GM19043 (cell line): Measurements from ENCODE around the gene GALNS.

ENCODE experiments used
- ATAC-seq: cut with Tn5 transposase; IDR thresholded peaks from one replicate; pipeline ENCODE4 v1.9.1; 2021; ENCODE audit warnings: low read depth; ENCODE audit not compliant: unreplicated experiment

Gene GALNS

DNA sequence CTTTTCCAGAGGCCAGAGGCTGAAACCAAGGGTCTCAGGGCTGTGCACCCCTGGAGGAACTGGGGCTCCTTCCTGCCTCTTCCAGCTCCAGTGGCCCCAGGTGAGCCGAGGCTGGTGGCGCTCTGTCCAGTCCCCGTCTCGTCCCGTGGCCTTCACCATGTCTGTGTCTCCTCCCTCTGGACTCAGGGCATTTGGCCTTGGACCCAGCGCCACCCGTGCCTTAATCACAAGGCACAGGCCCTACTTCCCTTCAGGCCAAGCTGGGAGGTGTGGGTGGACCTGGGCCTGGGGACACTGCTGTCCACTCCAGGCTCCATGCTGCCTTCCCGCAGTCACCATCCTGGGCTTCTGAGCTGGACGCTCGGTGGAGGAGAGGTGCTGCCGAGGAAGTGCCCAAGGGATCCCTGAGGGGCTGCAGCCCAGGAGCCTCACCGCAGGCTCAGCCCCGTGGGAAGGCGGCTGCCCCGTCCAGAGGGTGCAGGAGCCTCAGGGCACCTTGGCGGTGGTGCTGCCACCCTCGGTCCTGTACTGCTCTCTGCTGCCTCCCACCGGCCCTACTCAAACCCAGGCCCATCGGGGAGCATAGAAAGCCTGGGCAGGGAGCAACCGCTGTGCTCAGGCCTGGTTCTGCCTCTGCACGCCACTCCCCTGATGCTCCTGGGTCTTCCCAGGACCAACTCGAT is 35.4 kb downstream of the GALNS start:
- ATAC-seq: no peak

DNA sequence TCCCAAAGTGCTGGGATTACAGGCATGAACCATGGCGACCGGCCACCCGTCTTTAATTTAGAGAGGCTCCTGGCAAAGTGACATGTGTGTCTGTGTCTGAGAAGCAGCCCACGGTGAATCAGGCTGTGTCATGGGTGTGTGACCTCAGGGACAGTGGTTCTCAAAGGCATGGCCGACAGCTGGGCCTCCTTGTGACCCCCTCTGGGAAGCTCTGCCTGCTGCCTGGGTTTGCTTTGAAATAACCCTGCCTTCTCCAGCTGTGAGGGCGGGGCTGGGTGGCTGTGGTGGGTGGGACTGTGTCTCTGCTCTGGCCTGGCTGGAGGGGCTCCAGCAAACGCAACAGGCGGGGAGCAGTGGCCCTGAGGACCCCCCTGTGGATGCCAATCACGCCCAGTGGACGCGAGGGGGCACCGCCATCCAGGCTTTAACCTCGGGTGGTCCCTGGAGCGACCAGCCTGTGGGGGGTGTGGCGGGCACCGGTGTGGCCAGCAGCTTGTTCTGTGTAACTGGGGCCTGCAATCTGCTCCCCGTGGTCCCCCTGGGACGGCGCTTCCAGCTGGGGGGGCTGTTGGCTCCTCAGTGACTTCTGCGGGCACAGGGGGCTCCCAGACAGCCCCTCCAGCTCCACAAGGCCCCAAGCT is 36.2 kb downstream of the GALNS start:
- ATAC-seq: no peak

DNA sequence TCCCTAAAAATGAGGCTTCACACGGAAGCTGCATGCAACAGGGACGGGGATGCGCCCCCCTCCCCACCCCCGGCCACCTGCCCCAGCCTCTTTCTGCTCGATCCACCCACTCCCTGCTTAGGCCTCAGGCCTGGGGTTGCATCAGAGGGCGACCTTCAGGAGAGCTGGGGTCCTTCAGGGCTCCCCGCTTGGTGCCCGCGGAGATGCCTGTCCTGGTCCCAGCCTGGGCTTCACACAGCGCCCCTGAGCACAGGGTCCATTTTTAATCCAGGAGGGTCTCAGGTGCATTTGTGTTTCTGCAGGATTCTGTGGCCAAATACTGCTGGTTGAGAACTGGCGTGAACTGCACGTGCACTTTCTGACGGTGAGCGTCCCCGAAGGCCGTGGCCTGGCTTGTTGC is 37.6 kb downstream of the GALNS start:
- ATAC-seq: no peak

DNA sequence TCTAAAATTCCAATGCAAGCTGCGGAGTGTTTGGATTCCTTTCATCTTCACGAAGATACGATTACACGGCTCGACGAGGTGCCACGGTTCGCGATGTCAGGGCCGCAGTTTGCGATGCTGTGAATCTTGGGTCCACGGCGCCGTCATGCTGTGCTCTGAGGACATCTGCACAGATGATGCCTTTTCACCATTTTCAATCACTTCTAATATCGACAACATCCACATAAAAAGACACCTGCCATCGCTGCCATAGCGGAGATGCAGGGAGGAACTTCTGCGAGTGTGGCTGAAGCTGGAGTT is 38.2 kb downstream of the GALNS start:
- ATAC-seq: no peak

DNA sequence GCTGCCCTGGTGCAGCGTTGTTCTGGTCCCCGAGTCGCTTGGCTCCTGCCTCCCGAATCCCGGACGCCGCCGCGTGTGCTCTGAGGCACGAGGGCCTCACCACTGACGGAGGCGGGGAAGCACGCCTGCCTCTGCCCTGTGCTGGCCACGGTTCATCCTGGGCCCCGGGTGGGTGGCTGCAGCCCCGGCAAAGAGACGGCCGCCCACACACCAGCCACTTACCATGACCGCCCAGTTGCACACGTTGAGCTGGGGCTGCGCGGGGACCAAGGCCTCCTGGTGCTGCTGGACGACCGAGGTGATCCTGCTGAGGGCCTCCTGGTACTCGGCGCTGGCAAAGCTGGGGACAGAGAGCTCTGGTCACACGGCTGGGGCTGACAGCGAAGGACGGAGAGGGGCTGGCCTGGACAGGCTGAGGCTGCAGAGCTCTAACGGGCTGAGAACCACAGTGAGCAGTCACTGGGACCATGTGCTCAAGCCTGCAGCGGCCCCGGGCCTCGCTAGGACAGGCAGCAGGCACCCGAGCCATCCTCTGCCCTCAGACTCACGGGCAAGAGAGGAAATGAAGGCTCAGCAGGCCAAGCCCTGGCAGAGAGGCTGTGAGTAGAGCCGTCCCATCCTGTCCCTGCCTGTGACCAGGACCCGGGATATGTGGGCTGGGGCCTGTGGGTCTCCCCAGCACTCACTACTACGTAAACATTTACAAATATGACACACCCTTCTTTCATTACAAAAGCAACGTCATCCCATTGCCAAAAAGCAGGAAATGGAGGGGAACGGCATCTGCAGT is 38.8 kb downstream of the GALNS start:
- no peak for ATAC-seq

DNA sequence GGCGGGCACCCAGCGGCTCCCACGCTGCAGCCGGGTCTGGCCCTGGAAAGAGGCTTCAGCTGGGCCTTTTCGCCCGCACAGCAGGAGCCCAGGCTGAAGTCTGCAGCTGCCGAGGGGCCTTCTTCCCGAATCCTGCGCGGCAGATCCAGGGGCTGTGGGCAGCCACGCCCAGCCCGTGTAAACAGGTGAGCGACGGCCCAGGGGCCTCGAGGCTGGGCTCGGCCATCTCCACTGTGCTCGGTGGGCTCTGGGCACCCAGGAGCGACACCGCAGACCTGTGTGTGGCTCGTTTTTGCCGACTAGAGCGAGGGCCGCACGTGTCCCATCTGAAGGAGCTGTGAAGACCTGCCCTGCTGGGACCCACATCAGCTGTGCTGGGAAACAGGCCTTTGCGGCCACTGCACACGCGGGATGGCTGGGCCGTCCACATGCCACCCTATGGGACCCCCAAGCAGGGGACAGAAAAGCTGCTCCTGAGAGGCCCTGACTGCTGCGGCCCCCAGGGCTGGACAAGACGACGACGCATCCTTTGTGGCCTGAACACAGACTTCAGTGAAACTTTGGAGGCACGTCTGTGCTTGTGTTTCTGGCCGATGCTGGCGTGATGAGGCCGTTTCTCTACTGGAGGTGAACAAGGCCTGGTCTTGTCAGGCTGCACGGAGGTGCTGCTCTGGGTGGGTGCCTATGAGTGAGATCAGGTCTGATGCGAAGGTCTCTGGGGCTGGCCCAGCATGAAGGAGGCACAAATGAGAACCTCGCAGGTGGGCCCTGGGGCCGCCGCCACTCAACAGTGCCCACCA is 39.8 kb downstream of the GALNS start:
- ATAC-seq: no peak

DNA sequence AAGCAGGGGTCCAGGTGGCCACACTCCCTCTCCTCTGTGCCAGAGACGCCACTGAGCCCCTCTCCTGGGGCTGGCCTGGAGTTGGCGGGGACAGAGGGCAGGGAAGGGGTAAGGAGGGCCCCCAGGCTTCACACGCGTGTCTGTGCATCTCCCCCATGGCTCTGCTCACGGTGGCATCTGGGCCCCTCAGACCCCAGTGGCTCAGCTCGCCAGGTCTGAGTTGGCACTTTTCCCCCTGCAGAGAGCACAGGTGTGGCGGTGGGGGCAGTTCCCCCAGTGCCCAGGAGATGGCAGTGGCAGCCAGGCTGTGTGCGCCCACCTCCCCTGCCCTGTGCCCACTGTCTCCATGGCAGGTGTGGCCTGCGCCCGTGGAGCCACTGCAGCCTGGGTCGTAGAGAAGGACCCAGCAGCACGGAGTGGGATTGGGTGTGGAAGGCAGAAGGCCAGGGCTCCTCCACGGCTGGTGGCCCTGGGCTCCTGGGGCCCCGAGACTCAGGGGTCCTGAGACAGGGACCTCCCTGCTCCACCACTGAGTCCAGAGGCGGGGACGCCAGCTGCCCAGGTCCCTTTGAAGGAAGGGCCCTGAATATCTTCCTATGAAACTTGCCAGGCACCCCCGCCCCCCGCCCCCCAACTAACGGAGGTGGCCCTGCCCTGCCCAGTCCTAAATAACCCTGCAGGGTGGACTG is 40.7 kb downstream of the GALNS start:
- no peak for ATAC-seq

DNA sequence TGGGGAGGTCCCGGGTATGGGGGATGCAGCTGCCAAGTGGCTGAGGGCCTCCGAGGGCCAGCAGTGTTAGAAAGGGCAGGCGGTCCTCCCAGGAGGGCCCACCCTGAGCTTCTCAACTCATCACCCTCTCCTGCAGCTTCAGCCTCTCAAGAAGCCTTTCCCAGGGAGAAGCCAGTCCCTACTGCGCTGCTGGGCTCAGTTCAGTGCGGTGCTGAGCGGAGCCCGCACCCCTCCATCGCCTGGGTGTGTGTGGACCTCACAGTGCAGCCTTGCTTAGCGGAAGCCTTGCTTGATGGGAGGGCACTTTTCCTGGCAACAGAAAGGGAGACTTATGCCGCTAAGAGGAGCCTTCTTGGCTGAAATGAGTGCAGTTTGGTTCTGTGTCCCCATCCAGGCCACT is 41.5 kb downstream of the GALNS start:
- ATAC-seq: no peak

DNA sequence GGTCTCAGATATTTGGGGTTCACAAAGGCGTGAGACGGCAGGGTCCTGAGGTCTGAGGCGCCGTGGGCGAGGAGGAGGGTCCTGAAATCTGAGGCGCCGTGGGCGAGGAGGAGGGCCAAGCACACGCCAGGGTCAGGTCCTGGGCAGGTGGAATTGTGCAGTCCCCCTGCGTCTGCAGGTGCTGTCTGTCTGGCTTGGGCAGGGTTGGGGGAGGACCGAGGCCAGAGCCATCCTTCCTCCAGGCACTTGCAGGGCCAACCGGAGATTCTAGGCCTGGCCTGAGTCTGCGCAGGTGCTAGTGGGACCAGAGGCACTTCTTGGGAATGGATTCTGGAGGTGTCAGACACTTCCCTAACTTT is 42.6 kb downstream of the GALNS start:
- no peak for ATAC-seq

DNA sequence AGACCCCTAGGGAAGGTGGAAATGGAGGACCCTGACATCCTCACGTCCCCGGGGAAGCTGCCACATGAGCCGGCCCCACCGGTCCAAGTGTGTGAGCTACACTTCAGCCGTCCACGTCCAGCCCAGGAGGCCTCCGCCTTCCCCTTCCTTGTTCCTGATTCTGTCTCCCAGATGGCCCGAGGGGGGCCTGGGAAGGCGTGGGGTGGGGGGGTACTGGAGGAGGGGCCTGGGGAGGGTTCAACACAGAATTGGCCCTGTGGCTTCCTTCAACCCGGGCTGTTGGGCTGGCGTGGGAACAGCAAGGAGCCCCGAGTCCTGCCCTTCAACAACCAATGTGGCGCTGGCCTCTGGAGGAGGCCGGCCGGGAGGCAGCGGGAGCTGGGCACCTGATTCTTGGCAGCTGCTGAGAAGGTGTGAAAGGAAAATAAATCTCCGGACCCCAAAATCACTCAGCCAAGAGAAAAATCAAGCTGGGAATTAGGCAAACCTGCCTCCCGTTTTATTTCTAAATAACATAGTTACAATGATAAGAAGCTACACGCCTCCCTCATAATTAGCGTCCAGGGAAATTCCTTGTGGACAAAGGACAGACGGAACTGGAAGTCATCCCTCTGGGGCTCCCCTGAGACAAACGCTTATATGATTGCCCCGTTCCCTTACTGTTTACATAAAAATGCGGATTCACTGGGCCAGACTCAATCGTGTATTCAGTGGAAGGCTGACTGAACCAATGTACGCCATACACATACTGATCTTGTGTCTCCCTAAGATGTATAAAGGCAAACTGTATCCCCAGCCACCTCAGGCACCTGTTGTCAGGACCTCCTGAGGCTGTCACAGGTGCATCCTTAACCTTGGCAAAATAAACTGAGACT is 43.2 kb downstream of the GALNS start:
- ATAC-seq: no peak

DNA sequence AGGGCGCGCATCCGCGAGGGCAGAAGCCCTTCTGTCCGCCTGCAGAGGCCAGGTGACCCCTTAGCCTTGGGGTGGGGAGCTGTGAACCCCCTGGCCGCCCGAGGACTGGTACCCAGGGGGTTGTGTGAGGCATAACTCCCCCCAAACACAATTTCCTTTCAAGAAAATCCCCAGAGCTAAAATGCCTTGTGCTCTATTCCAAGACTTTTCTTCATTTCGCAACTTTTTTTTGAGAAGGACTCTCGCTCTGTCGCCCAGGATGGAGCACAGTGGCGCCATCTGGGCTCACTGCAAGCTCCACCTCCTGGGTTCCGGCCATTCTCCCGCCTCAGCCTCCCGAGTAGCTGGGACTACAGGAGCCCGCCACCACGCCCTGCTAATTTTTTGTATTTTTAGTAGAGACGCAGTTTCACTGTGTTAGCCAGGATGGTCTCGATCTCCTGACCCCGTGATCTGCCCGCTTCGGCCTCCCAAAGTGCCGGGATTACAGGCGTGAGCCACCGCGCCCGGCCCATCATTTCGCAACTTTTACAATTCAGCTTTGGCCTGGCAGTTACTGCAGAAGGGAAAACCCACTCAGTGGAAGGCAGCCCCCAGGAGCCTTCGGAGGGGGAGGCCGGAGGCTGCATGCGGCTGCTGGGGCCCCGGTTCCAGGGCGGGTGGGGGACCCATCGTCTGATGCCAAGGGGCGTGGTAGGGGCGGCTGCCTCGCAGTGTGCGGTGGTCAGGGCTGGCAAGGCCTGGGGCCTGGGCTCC is 44.1 kb downstream of the GALNS start:
- no peak for ATAC-seq

DNA sequence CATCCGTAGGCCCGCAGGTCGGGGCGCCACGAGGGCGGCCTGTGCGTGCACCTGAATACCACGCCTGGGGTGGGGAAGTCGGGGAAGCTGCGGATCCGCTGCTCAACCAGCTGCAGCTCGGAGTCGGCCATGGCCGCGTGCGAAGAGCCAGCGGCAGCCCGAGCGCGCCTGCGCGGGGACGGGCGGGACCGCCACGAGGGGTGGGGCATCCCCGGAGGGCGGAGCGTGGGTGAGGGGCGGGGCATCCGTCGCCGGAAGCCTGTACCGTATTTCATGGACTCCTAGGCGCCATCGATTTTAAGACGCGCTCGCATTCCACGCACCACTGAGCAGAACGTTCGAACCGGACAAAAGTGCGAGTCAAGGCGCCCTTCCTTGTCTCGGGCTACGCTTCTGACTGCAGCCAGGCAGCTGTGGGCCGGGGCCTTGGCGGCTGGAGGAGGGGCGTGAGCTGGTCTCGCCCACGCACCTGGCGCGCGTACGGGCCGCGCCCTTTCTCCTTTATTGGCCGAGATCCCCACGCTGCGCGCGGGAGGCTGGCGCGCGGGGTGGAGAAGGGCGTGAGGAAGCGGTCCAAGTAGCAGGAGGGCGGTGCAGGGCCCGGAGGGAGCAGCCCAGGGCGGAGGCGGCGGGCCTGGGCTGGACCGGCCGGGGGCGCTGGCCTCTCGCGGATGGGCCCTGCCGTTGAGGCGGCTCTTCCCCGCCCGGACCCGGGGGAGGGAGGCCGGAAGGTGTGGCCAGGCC is 44.8 kb downstream of the GALNS start, which contains the start of gene APRT:
TSS of gene APRT (minus strand) at position 160 of the 744 bp plus-strand sequence. CDS start at position 131, 29 bp downstream.
- peak; percentile 56 for ATAC-seq

DNA sequence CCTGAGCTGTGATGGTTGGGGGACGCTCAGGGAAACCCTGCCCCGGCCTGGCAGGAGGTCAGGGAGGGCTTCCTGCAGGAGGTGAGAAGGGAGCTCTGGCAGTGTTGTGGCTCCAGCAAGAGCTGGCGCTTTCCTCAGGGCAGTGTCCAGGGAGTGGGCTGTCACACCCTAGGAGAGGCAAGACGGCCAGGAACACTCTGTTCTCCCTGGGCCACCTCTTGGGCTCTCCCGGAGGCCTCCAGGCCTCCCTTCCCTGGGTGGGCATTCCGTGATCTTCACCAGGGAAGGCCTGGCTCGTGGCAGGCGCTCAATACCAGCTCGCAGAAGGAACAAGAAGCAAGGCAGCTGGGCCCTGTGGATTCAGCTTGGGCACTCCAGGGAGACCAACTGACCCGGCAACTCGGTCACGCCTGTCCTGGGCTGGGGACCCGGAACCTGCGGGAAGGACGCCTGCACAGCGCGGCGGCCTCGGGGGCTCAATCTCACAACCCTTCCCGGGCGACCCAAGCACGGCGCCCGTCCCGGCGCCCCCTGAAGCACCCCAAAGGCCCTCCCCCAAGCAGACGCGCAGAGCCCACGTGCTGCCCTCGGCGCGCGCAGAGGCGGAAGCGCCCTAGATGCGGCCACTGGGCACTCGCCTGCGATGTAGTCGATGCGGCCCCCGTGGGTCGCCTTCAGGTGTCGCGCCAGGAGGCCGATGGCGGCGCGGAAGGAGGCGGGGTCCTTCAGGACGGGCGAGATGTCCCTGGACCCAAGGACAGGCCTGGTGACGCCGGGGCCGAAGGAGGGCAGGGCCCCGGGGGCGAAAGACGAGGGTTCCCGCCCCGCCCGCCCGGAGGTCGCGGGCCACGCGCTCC is 45.6 kb downstream of the GALNS start:
- ATAC-seq: peak; percentile 41

DNA sequence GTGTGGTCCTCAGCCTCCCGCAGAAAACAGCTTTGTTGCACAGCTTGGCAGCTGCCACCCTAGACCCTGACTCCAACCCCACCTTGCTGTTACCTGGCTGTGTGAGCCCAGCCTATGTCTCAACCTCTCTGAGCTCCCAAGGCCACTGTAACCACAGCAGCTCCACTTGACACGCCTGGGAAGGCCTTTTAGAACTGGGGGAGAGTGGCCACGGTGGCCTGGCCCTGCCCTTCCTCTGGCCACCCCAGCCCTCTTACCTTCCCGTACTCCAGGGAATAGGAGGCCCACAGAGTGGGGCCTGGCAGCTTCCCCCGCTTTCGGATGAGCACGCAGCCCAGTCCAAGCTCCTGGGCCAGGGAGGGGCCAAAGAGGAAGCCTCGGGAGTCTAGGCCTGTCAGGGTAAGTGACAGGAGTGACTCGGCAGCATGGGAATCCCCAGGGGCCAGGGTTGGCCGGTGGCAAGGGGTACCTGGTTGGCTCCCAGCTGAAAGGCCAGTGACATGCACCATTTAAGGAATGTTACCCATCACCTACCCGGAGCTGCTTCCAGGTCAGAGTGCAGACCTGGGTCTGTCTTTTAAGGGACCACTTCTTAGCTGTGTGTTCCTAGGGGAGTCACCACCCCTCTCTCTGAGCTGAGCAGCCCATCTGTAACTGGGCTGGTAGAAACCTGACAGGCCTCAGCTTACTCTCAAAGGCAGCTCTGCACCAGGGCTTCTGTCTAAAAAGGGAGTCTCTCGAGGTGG is 46.4 kb downstream of the GALNS start:
- no peak for ATAC-seq

DNA sequence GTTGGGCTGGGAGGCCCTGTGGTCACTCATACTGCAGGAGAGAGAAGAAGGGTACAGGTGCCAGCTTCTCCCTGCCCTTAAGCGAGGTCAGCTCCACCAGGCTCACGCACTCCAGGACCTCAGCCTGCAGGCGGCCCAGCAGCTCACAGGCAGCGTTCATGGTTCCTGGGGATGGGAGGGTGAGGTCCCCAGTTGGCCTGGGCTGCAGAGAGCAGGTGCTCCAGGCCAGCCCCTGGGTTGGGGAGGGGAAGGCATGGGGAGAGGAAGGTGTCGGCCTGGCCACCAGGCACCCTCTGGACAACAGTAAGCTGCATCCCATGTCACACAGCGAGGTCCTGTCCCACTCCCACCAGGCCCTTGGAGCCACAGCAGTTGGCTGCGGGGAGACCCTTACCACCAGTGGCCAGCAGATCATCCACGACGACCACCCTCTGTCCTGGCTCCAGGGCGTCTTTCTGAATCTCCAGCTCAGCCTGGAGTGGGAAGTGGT is 47.0 kb downstream of the GALNS start:
- ATAC-seq: no peak

DNA sequence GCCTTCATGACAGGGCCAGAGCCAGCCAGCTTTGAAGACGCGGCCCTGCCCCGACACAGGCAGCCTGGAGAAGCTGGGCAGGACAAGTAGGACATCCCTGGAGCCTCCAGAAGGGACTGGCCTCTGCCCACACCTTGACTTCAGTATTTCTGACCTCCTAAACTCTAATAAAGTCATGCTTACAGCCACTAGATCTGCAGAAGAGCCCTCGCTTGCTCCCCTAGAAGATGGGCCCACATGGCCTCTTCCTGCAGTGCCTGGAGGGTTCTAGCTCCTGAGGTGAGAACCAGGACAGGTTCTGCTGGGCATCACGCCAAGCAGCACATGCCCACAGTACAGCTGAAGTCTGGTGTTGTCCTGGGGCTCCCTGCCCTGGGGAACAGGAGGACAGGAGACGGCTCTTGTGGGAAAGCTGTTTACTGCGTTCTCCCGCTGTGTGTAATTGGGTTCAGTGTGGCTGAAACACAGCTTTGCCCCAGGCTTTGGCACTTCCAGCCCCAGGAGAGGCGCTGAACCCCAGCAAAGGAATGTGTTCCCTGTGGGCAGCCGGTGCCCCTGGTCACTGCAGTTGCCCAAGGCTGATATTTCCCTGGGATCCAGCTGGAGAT is 47.6 kb downstream of the GALNS start:
- ATAC-seq: no peak
